HG03342 (cell line): ENCODE measurements around the gene OSBP2.

Experiments
- ATAC-seq: cut with Tn5 transposase; IDR thresholded peaks from one replicate; pipeline ENCODE4 v1.9.1; 2021; ENCODE audit warnings: mild to moderate bottlenecking, moderate library complexity; ENCODE audit not compliant: unreplicated experiment

The OSBP2 gene

DNA sequence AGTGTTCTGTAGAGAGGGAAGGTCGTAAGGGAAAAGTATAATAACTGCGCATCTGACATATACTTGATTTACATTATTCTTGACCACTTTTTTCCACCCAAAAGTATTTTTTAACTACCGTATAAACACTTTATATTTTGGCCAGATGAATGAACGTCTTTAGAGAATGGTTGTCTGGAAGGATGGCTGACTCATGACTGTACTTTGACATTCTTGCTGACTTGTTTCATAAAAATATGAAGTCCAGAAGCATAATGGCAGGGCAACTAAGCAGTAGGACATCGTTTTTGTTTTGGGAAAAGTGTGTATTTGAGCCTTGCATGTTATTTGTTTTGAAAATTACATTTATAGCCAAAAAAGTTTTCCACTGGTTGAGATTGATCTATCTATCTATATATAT is 110.0 kb downstream of the OSBP2 start:
- no peak for ATAC-seq

GRCh38 chr22:30806391-30806861 is 111.8 kb downstream of the OSBP2 start:
- no peak for ATAC-seq

- no peak for ATAC-seq
These were observed 114.4 kb downstream of the OSBP2 start for GRCh38 chr22:30809086-30809485.

- no peak for ATAC-seq
These were observed 115.4 kb downstream of the OSBP2 start for GRCh38 chr22:30810105-30810504.

- no peak for ATAC-seq
These were observed 119.3 kb downstream of the OSBP2 start for GRCh38 chr22:30813936-30814335.

DNA sequence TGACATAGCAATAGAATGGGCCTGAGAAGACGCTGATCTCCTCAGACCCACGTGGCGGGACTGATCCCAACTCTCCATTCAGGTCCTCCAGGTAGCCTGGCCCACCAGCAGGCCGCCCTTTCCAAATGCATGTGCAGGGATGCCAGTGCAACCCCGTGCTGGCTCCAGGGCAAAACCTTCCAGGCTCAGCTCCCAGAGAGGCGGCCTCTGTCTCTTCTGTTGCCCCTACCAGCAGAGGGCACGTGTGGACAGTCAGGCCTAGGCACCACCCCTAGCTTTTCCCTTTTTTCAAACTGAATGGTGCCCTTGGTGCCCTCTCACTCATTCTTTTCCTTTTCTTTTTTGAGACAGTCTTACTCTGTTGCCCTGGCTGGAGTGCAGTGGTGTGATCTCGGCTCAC is 121.7 kb downstream of the OSBP2 start:
- ATAC-seq = no peak

DNA sequence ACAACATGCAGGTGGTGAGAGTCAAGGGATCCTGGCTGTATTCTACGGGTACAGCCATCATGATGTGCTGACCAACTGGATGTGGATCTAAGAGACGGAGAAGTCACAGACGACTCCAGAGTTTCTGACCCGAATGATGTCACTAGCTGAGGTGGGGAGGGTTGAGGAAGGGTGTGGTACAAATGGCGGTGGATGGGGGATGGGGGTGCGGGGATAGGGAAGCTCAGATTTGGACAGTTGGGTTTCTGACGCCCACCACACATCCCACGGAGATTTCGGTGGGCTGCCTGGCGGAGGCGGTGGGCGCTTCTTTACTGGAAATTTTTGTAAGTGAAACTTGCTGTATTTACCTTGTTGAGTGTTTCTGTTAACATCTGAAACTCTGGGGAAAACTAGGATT is 126.7 kb downstream of the OSBP2 start:
- no peak for ATAC-seq

DNA sequence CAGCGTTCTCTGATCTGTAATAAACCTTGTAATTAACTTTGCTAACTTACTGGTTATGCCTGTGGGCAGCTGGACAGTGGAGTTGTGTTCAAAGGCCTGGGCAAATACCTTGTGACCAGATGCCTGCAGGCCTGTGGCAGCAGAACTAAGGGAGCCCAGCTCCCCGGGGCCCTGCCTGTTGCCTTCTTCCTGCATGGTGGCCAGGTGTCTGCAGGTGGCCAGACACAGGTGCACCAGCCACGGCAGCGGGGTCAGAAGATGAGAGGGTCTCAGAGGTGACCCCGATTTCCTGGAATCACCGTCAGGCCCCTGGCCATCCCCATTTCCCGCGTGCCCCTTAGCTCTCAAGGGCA is 127.2 kb downstream of the OSBP2 start:
- ATAC-seq = no peak

- ATAC-seq = no peak
These were observed 127.7 kb downstream of the OSBP2 start for GRCh38 chr22:30822216-30823014.

DNA sequence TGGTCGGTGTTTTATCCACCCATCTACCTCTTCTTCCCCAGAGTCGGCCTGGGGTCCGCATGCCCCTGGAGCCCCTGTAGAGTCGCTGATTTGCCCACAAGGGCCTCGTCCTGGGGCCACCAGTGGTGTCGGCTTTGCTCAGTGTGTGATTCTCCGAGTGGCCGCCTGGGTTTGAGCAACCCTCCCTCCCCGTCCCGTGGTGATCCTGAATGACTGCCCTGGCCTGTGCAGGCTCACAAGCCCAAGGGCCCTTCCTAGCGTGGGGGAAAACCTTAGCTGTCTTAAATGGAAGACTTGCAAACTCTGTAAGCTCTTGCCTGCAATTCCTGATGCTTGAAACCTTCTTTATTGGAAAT is 128.3 kb downstream of the OSBP2 start:
- ATAC-seq = no peak

DNA sequence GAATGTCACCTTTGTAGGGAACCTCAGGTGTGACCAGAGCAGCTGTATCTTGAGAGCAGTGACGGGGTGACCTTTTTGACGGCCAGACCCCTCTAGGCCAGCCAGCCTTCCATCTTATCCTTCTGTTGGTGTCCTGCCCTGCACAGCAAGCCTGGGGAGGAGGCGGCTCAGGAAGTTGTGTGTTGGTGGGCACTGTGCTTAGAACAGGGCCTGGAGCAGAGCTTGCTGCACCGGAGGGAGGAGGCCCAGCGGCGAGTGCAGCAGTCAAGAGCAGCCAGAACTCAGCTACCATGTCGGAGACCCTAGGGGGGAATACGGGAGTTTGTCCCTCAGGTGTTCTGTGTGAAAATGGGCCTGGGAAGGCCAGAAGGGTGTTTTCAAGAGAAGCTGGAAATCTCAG is 129.4 kb downstream of the OSBP2 start:
- ATAC-seq = no peak

GRCh38 chr22:30824711-30825110 is 130.0 kb downstream of the OSBP2 start:
- no peak for ATAC-seq

GRCh38 chr22:30825711-30826505 is 131.2 kb downstream of the OSBP2 start:
- ATAC-seq = no peak

GRCh38 chr22:30826670-30827355 is 132.1 kb downstream of the OSBP2 start:
- no peak for ATAC-seq

DNA sequence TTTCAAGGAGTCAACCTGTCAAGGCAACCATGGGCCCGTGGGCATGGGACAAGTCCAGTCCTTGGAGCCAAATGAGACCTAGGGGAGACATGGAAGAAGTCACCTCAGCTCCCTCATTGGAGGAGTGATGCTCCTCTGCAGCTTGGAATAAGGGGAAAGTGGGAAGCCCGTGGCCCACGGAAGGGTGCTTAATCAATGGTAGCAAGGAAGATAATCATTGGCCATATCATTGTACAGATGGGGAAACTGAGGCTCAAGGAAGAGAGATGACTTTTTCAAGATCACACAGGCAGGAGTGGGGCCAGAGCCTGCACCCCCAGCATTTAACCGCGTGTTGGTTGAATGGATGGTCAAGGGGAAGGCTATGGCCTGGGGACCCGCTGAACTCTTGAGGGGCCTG is 133.0 kb downstream of the OSBP2 start:
- no peak for ATAC-seq

- ATAC-seq = no peak
These were observed 133.8 kb downstream of the OSBP2 start for GRCh38 chr22:30828187-30829155.

DNA sequence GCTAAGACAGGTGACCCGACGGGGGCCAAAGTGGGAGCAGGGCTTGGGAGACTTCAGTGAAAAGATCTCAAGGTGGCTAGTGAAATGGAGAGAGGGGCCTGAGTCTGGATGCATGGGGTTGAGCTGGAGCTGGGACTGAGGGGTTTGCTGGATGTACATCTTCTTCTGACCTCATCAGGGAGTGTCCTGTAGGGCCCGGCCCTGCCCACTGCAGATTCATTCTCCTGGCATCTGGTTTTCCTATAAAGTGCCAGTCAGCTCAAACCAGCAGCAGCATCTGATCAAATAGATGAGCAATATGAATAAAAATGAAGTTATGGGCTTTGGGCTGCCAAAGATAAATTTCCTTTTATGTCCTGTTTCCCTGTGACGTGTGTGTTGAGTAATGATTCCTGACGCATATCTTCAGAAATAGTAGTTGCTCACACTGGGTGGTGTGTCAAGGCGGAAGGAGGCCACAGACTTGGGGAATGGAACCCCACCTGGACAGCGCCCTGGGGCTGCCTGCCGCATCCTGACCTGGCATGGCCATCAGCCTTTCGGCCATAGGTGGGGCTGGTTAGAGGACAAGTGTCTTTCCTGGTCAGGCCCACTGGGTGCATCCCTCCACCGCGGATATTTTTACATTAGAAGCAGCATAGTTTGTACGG is 135.4 kb downstream of the OSBP2 start:
- no peak for ATAC-seq

- no peak for ATAC-seq
These were observed 136.2 kb downstream of the OSBP2 start for GRCh38 chr22:30830907-30831306.

GRCh38 chr22:30832407-30832987 is 137.8 kb downstream of the OSBP2 start:
- ATAC-seq = no peak

- no peak for ATAC-seq
These were observed 138.6 kb downstream of the OSBP2 start for GRCh38 chr22:30833322-30833721.
